Astrocyte (in vitro differentiated cells and primary cell): ENCODE results near the gene PRR36. TPM values are rescaled to one million over a fixed set of nuclear protein-coding genes. Genes with fewer than 3 reads are reported as not detected.

Experiments used
- DNase-seq: peaks from one replicate; pipeline ENCODE4 v3.0.0-alpha.2; 2010; ENCODE audit warnings: low read depth
- FAIRE-seq: peaks from 2 replicates; lab custom pipeline; 2011; peaks lifted over from hg19 to GRCh38; lab: Jason Lieb, UNC
- H2AFZ ChIP-seq: 2 replicates; pipeline ENCODE4 v1.6.0; 2012; ENCODE audit warnings: low read depth, low read length, inconsistent platforms
- H3K27ac ChIP-seq: 2 replicates; pipeline ENCODE4 v1.5.1; 2011; ENCODE audit warnings: low read depth, low read length, inconsistent platforms
- H3K27me3 ChIP-seq: 2 replicates; pipeline ENCODE4 v1.6.0; 2011; ENCODE audit warnings: low read length, inconsistent platforms; ENCODE audit not compliant: insufficient read depth
- H3K36me3 ChIP-seq: 2 replicates; pipeline ENCODE4 v1.5.1; 2011; ENCODE audit warnings: low read length, inconsistent platforms; ENCODE audit not compliant: insufficient read depth
- H3K4me1 ChIP-seq: 2 replicates; pipeline ENCODE4 v1.5.1; 2011; ENCODE audit warnings: low read length, inconsistent platforms; ENCODE audit not compliant: insufficient read depth
- H3K4me2 ChIP-seq: 2 replicates; pipeline ENCODE4 v1.6.0; 2012; ENCODE audit warnings: low read length, inconsistent platforms
- H3K4me3 ChIP-seq: 2 replicates; pipeline ENCODE4 v1.5.1; 2011; ENCODE audit warnings: low read depth, mild to moderate bottlenecking, low read length, inconsistent platforms; ENCODE audit not compliant: insufficient read depth
- H3K79me2 ChIP-seq: 2 replicates; pipeline ENCODE4 v1.6.0; 2012; ENCODE audit warnings: mild to moderate bottlenecking, low read length, inconsistent platforms; ENCODE audit not compliant: insufficient read depth
- H3K9ac ChIP-seq: 2 replicates; pipeline ENCODE4 v1.6.0; 2012; ENCODE audit warnings: mild to moderate bottlenecking, low read length, inconsistent platforms
- H3K9me3 ChIP-seq: 2 replicates; pipeline ENCODE4 v1.5.1; 2012; ENCODE audit warnings: low read depth, mild to moderate bottlenecking, low read length, inconsistent platforms; ENCODE audit not compliant: insufficient read depth
- H4K20me1 ChIP-seq: 2 replicates; pipeline ENCODE4 v1.6.0; 2012; ENCODE audit warnings: low read length, inconsistent platforms; ENCODE audit not compliant: insufficient read depth
- H3K27ac Mint-ChIP-seq: one replicate; pipeline ENCODE4 v1.8.0; 2021; ENCODE audit warnings: mild to moderate bottlenecking, mixed read lengths; ENCODE audit not compliant: unreplicated experiment
- H3K27me3 Mint-ChIP-seq: one replicate; pipeline ENCODE4 v1.8.0; 2021; ENCODE audit warnings: low read depth, mixed read lengths; ENCODE audit not compliant: unreplicated experiment
- H3K36me3 Mint-ChIP-seq: one replicate; pipeline ENCODE4 v1.8.0; 2021; ENCODE audit warnings: low read depth, mixed read lengths; ENCODE audit not compliant: unreplicated experiment
- H3K4me1 Mint-ChIP-seq: one replicate; pipeline ENCODE4 v1.8.0; 2021; ENCODE audit warnings: low read depth, mixed read lengths; ENCODE audit not compliant: unreplicated experiment
- H3K4me3 Mint-ChIP-seq: one replicate; pipeline ENCODE4 v1.8.0; 2021; ENCODE audit warnings: mild to moderate bottlenecking, moderate library complexity, mixed read lengths; ENCODE audit not compliant: unreplicated experiment
- H3K9me3 Mint-ChIP-seq: one replicate; pipeline ENCODE4 v1.8.0; 2021; ENCODE audit warnings: mild to moderate bottlenecking, mixed read lengths; ENCODE audit not compliant: unreplicated experiment
- CTCF ChIP-seq: IDR thresholded peaks from 2 replicates; pipeline ENCODE4 v1.5.1; 2011; ENCODE audit warnings: low read depth, mild to moderate bottlenecking, inconsistent platforms, low read length, moderate library complexity; ENCODE audit not compliant: insufficient read depth
- EZH2 ChIP-seq: IDR thresholded peaks from 2 replicates; pipeline ENCODE4 v1.6.1; 2012; ENCODE audit warnings: mild to moderate bottlenecking, low read length, inconsistent platforms; ENCODE audit not compliant: insufficient read depth
- total RNA-seq: library from RNA; stranded (reverse); gene quantifications from 2 replicates; pipeline ENCODE4 v1.2.1, GENCODE V29; 2021

PRR36 gene
- total RNA-seq, 1 donor from 2014 or later, result 1.3 TPM

GRCh38 chr19:7922836-7923195 lies 48.6 kb upstream of the PRR36 start:
- FAIRE-seq (no peak), DNase-seq (no peak)
- no peak overlapping the region for H3K4me3 ChIP-seq
- H3K9me3 ChIP-seq, result no peaks in the 10 kb centered on the region
- H3K27me3 ChIP-seq, result peaks cover 4% of the 10 kb centered on the region
- H3K9ac ChIP-seq, result no peak overlapping the region
- H3K27me3 Mint-ChIP-seq, result no peaks in the 10 kb centered on the region
- peaks cover 2% of the 10 kb centered on the region for H3K36me3 Mint-ChIP-seq
- peaks cover 17% of the 10 kb centered on the region for H4K20me1 ChIP-seq
- peaks cover 3% of the 10 kb centered on the region for H3K36me3 ChIP-seq
- H3K4me1 Mint-ChIP-seq, result peaks cover 8% of the 10 kb centered on the region
- TF ChIP-seq EZH2 (no peak), CTCF (no peak)
- peaks cover 6% of the 10 kb centered on the region for H3K79me2 ChIP-seq
- no peak overlapping the region for H3K4me2 ChIP-seq
- H2AFZ ChIP-seq, result no peak overlapping the region
- H3K4me1 ChIP-seq, result peaks cover 24% of the 10 kb centered on the region
- H3K4me3 Mint-ChIP-seq, result no peak overlapping the region
- H3K27ac Mint-ChIP-seq, result peak overlapping the region; percentile 77
- no peak overlapping the region for H3K27ac ChIP-seq
- no peaks in the 10 kb centered on the region for H3K9me3 Mint-ChIP-seq

- no peak for DNase-seq
- H3K27ac ChIP-seq, result no peak overlapping the region
- peaks cover 7% of the 10 kb centered on the region for H3K27me3 ChIP-seq
- Mint-ChIP-seq H3K9me3 (no peaks in the 10 kb centered on the region), H3K4me1 (peaks cover 8% of the 10 kb centered on the region), H3K4me3 (peak overlapping the region; percentile 75), H3K27me3 (no peaks in the 10 kb centered on the region), H3K27ac (no peak overlapping the region), H3K36me3 (peaks cover 2% of the 10 kb centered on the region)
- peak overlapping the region; percentile 99 for H3K4me2 ChIP-seq
- TF ChIP-seq CTCF (no peak), EZH2 (no peak)
- peaks cover 17% of the 10 kb centered on the region for H4K20me1 ChIP-seq
- H3K36me3 ChIP-seq, result peaks cover 3% of the 10 kb centered on the region
- H3K9me3 ChIP-seq, result no peaks in the 10 kb centered on the region
- H3K4me1 ChIP-seq, result peaks cover 24% of the 10 kb centered on the region
- no peak for FAIRE-seq
- H3K79me2 ChIP-seq, result peaks cover 6% of the 10 kb centered on the region
- H2AFZ ChIP-seq, result no peak overlapping the region
- H3K4me3 ChIP-seq, result no peak overlapping the region
- peak overlapping the region; percentile 84 for H3K9ac ChIP-seq
Observed at GRCh38 chr19:7921967-7922835, 48.0 kb upstream of the PRR36 start.

DNA sequence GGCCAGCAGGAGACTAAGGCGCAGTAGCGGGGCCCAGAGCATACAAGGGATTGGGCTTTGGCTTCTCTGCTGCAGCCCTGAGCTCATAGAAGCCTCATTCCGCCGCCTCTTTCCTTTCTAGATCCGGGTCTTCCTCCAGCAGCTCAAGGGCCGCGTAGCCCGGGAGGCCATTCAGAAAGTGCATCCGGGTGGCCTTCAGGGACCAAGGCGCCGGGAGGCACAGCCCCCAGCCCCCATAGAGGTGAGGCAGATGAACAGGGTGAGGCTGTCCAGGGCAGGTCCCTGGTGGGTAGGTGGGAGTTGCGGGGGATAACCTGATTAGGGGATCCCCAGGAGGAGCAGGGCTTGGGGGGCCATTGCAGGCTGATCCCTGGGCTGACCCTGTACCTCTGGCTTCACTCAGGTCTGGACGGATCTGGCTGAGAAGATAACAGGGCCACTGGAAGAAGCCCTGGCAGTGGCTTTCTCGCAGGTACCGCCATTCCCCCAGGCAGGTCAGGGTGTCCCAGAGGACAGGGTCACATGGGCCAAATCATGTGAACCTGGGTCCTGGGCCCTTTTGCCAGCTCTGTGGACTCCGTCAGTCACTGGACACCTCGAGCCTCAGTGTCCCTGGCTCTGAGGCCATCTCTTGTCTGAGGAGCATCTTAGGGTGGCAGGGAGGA lies 47.2 kb upstream of the PRR36 start:
- no peak for DNase-seq
- H3K9me3 ChIP-seq, result no peaks in the 10 kb centered on the region
- peak overlapping the region; percentile 82 for H3K4me3 Mint-ChIP-seq
- H3K4me3 ChIP-seq, result peak overlapping the region; percentile 69
- TF ChIP-seq EZH2, result no peak
- TF ChIP-seq CTCF, result no peak
- H3K27me3 ChIP-seq, result peaks cover 13% of the 10 kb centered on the region
- peaks cover under 1% of the 10 kb centered on the region for H3K36me3 Mint-ChIP-seq
- peak overlapping the region; percentile 83 for H3K27ac ChIP-seq
- peak overlapping the region; percentile 99 for H3K4me2 ChIP-seq
- peak overlapping the region; percentile 81 for H2AFZ ChIP-seq
- peak overlapping the region; percentile 26 for H3K27ac Mint-ChIP-seq
- H3K36me3 ChIP-seq, result peaks cover 3% of the 10 kb centered on the region
- FAIRE-seq, result no peak
- peaks cover 7% of the 10 kb centered on the region for H3K4me1 Mint-ChIP-seq
- peaks cover 3% of the 10 kb centered on the region for H3K27me3 Mint-ChIP-seq
- H3K9me3 Mint-ChIP-seq, result no peaks in the 10 kb centered on the region
- H3K79me2 ChIP-seq, result peaks cover 6% of the 10 kb centered on the region
- peaks cover 17% of the 10 kb centered on the region for H4K20me1 ChIP-seq
- peaks cover 28% of the 10 kb centered on the region for H3K4me1 ChIP-seq
- peak overlapping the region; percentile 84 for H3K9ac ChIP-seq
